Neural progenitor cell (in vitro differentiated cells): Measurements from ENCODE around the gene IL1RAPL1. TPM values are rescaled to one million over a fixed set of nuclear protein-coding genes. Genes with fewer than 3 reads are reported as not detected.

Experiments used
- DNase-seq: peaks from one replicate; pipeline ENCODE4 v3.0.0-alpha.2; 2016; ENCODE audit warnings: low spot score
- H2AFZ ChIP-seq: fragments of 200-600 bp; sonication (generic); replicated peaks from 2 replicates; pipeline ENCODE4 v1.6.1; 2016; ENCODE audit warnings: antibody characterized with exemption
- H3F3A ChIP-seq: fragments of 200-600 bp; sonication (generic); 2 replicates; pipeline ENCODE4 v1.6.1; 2016; ENCODE audit warnings: antibody characterized with exemption, low read depth
- H3K27ac ChIP-seq: fragments of 200-600 bp; sonication (generic); 2 replicates; pipeline ENCODE4 v1.5.1; 2016; ENCODE audit warnings: mild to moderate bottlenecking
- H3K27me3 ChIP-seq: fragments of 200-600 bp; sonication (generic); 2 replicates; pipeline ENCODE4 v1.6.1; 2016; ENCODE audit warnings: mild to moderate bottlenecking, moderate library complexity
- H3K36me3 ChIP-seq: fragments of 200-600 bp; sonication (generic); 2 replicates; pipeline ENCODE4 v1.5.1; 2016
- H3K4me1 ChIP-seq: fragments of 200-600 bp; sonication (generic); 2 replicates; pipeline ENCODE4 v1.6.1; 2016; ENCODE audit warnings: mixed run types
- H3K4me2 ChIP-seq: fragments of 200-600 bp; sonication (generic); 2 replicates; pipeline ENCODE4 v1.6.1; 2016
- H3K4me3 ChIP-seq: fragments of 200-600 bp; sonication (generic); 2 replicates; pipeline ENCODE4 v1.5.1; 2016
- H3K79me2 ChIP-seq: fragments of 200-600 bp; sonication (generic); 2 replicates; pipeline ENCODE4 v1.6.1; 2016; ENCODE audit warnings: low read depth
- H3K9ac ChIP-seq: fragments of 200-600 bp; sonication (generic); 2 replicates; pipeline ENCODE4 v1.6.1; 2016
- H3K9me3 ChIP-seq: fragments of 200-600 bp; sonication (generic); 2 replicates; pipeline ENCODE4 v1.5.1; 2016; ENCODE audit warnings: low read depth
- H4K20me1 ChIP-seq: fragments of 200-600 bp; sonication (generic); 2 replicates; pipeline ENCODE4 v1.6.1; 2016; ENCODE audit warnings: low read depth
- H3K27ac Mint-ChIP-seq: 3 replicates; pipeline ENCODE4 v1.8.0; 2021; ENCODE audit warnings: mixed read lengths
- H3K27me3 Mint-ChIP-seq: 2 replicates; pipeline ENCODE4 v1.8.0; 2022; ENCODE audit warnings: low read depth, mild to moderate bottlenecking, inconsistent platforms, moderate library complexity, mixed read lengths; ENCODE audit not compliant: insufficient read depth
- H3K36me3 Mint-ChIP-seq: 3 replicates; pipeline ENCODE4 v1.8.0; 2021; ENCODE audit warnings: mixed read lengths
- H3K4me1 Mint-ChIP-seq: 3 replicates; pipeline ENCODE4 v1.8.0; 2021; ENCODE audit warnings: mixed read lengths
- H3K4me3 Mint-ChIP-seq: 3 replicates; pipeline ENCODE4 v1.8.0; 2021; ENCODE audit warnings: mild to moderate bottlenecking, moderate library complexity, mixed read lengths
- H3K9me3 Mint-ChIP-seq: 3 replicates; pipeline ENCODE4 v1.8.0; 2020; ENCODE audit warnings: mixed read lengths
- EZH2 ChIP-seq: fragments of 200-600 bp; sonication (generic); IDR thresholded peaks from 2 replicates; pipeline ENCODE4 v1.6.1; 2017; ENCODE audit warnings: antibody characterized with exemption, mild to moderate bottlenecking, moderate library complexity
- EZH2phosphoT487 ChIP-seq: fragments of 200-600 bp; sonication (generic); IDR thresholded peaks from 2 replicates; pipeline ENCODE4 v1.6.1; 2017; ENCODE audit warnings: antibody characterized with exemption
- total RNA-seq: library from RNA; depleted of rRNA; stranded (reverse); fragments of >200 nt; gene quantifications from 2 replicates; pipeline ENCODE4 v1.2.3, GENCODE V29; 2015; ENCODE audit warnings: low replicate concordance
- TF ChIP-seq, protein P1 (sequence below): fragments of 200-600 bp; sonication (generic); IDR thresholded peaks from 2 replicates; pipeline ENCODE4 v1.5.1; 2017; ENCODE audit warnings: antibody characterized with exemption, mild to moderate bottlenecking

The IL1RAPL1 gene
- total RNA-seq, 1 donor from 2014 or later, result 13.4 TPM

- H3K27me3 Mint-ChIP-seq, result no peaks in the 10 kb centered on the region
- no peak overlapping the region for H3K27ac Mint-ChIP-seq
- Histone ChIP-seq H3K9me3 (no peaks in the 10 kb centered on the region), H4K20me1 (no peaks in the 10 kb centered on the region), H3F3A (no peaks in the 10 kb centered on the region), H3K4me1 (no peaks in the 10 kb centered on the region), H3K9ac (no peak overlapping the region), H2AFZ (no peak overlapping the region), H3K79me2 (no peaks in the 10 kb centered on the region), H3K4me2 (no peak overlapping the region), H3K36me3 (no peaks in the 10 kb centered on the region), H3K27me3 (no peaks in the 10 kb centered on the region), H3K4me3 (no peak overlapping the region), H3K27ac (no peak overlapping the region)
- DNase-seq, result no peak
- no peak for TF ChIP-seq EZH2phosphoT487
- TF ChIP-seq, protein P1, sequence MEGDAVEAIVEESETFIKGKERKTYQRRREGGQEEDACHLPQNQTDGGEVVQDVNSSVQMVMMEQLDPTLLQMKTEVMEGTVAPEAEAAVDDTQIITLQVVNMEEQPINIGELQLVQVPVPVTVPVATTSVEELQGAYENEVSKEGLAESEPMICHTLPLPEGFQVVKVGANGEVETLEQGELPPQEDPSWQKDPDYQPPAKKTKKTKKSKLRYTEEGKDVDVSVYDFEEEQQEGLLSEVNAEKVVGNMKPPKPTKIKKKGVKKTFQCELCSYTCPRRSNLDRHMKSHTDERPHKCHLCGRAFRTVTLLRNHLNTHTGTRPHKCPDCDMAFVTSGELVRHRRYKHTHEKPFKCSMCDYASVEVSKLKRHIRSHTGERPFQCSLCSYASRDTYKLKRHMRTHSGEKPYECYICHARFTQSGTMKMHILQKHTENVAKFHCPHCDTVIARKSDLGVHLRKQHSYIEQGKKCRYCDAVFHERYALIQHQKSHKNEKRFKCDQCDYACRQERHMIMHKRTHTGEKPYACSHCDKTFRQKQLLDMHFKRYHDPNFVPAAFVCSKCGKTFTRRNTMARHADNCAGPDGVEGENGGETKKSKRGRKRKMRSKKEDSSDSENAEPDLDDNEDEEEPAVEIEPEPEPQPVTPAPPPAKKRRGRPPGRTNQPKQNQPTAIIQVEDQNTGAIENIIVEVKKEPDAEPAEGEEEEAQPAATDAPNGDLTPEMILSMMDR, result no peak
- H3K9me3 Mint-ChIP-seq, result peaks cover 3% of the 10 kb centered on the region
- no peaks in the 10 kb centered on the region for H3K4me1 Mint-ChIP-seq
- H3K36me3 Mint-ChIP-seq, result no peaks in the 10 kb centered on the region
- no peak overlapping the region for H3K4me3 Mint-ChIP-seq
These were observed 1003.7 kb downstream of the IL1RAPL1 start for GRCh38 chrX:29590921-29591320.

DNA sequence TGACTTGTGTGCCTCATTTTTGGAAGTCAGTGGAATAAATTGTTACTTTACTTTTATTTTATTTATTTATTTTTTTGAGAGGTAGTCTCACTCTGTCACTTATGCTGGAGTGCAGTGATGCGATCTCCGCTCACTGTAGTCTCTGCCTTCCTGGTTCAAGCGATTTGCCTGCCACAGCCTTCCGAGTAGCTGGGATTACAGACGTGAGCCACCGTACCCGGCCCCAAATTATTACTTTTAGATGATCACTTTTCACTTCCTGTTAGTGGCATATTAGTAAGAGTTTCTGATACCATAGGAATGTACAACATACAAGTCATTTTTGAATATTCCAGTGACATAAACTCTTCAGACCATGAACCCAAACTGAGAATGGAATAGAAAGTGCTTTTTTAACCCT is 1017.1 kb downstream of the IL1RAPL1 start:
- H3K27ac ChIP-seq, result no peak overlapping the region
- H3F3A ChIP-seq, result no peaks in the 10 kb centered on the region
- H3K79me2 ChIP-seq, result no peaks in the 10 kb centered on the region
- Mint-ChIP-seq H3K9me3 (no peaks in the 10 kb centered on the region), H3K36me3 (no peaks in the 10 kb centered on the region), H3K4me3 (no peak overlapping the region), H3K27me3 (no peaks in the 10 kb centered on the region), H3K4me1 (no peaks in the 10 kb centered on the region), H3K27ac (no peak overlapping the region)
- no peaks in the 10 kb centered on the region for H3K27me3 ChIP-seq
- TF ChIP-seq EZH2phosphoT487 (no peak), EZH2 (no peak)
- TF ChIP-seq, protein P1, result no peak
- peaks cover 3% of the 10 kb centered on the region for H3K36me3 ChIP-seq
- DNase-seq, result no peak
- H4K20me1 ChIP-seq, result no peaks in the 10 kb centered on the region
- H3K9me3 ChIP-seq, result no peaks in the 10 kb centered on the region
- H3K9ac ChIP-seq, result no peak overlapping the region
- H2AFZ ChIP-seq, result no peak overlapping the region
- H3K4me1 ChIP-seq, result no peaks in the 10 kb centered on the region
- H3K4me3 ChIP-seq, result no peak overlapping the region
- H3K4me2 ChIP-seq, result no peak overlapping the region

GRCh38 chrX:29617276-29617675 is 1030.0 kb downstream of the IL1RAPL1 start:
- H3K4me3 ChIP-seq, result no peak overlapping the region
- Mint-ChIP-seq H3K4me3 (no peak overlapping the region), H3K27ac (no peak overlapping the region), H3K36me3 (no peaks in the 10 kb centered on the region), H3K9me3 (no peaks in the 10 kb centered on the region), H3K4me1 (no peaks in the 10 kb centered on the region), H3K27me3 (peaks cover 2% of the 10 kb centered on the region)
- no peaks in the 10 kb centered on the region for H3F3A ChIP-seq
- no peak overlapping the region for H2AFZ ChIP-seq
- no peaks in the 10 kb centered on the region for H3K4me1 ChIP-seq
- H3K4me2 ChIP-seq, result no peak overlapping the region
- no peaks in the 10 kb centered on the region for H4K20me1 ChIP-seq
- no peak overlapping the region for H3K27ac ChIP-seq
- TF ChIP-seq EZH2 (no peak), EZH2phosphoT487 (no peak)
- TF ChIP-seq, protein P1, result no peak
- no peaks in the 10 kb centered on the region for H3K36me3 ChIP-seq
- H3K79me2 ChIP-seq, result no peaks in the 10 kb centered on the region
- no peak overlapping the region for H3K9ac ChIP-seq
- no peaks in the 10 kb centered on the region for H3K27me3 ChIP-seq
- H3K9me3 ChIP-seq, result peaks cover 5% of the 10 kb centered on the region
- no peak for DNase-seq
